ENCODE data around the gene RYR2. TPM values are rescaled to one million over a fixed set of nuclear protein-coding genes. Genes with fewer than 3 reads are reported as not detected.

Gene RYR2
- polyA plus RNA-seq, 1 of the 3 experiments (the other 2 are of a cell fraction): under 0.01 TPM

DNA sequence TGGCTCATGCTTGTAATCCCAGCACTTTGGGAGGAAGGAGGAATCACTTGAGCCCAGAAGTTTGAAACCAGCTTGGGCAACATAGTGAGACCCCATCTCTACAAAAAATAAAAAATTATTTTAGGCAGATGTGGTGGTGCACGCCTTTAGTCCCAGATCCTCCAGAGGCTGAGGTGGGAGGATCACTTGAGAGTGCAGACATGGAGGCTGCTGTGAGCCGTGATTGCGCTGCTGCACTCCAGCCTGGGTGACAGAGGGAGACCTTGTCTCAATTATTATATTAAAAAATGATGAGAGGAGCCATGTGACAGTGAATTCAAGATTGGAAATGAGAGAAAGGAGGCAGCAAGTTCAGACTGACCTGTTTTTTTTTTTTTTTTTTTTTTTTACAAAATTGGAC lies 566.4 kb downstream of the RYR2 start:
- Histone ChIP-seq H4K20me1 (ENCODE audit: insufficient read depth) (no peaks in the 10 kb centered on the region), H3K4me3 (ENCODE audit: low read depth in 2 of 2, low read length in 1 of 2) (no peak overlapping the region), H3F3A (replicated peaks; ENCODE audit: insufficient read depth) (no peaks in the 10 kb centered on the region), H3K36me3 (replicated peaks in 1 of 2; ENCODE audit: control insufficient read depth in 1 of 2, insufficient read depth in 2 of 2, low read length in 1 of 2) (no peaks in the 10 kb centered on the region), H3K9me2 (no peaks in the 10 kb centered on the region), H3K4me2 (no peak overlapping the region), H2AFZ (ENCODE audit: low read depth) (no peak overlapping the region), H3K27ac (ENCODE audit: low read depth in 2 of 2, low read length in 1 of 2) (no peak overlapping the region), H3K79me2 (ENCODE audit: insufficient read depth) (no peaks in the 10 kb centered on the region), H3K4me1 (ENCODE audit: control insufficient read depth in 1 of 2, insufficient read depth in 2 of 2, low read depth in 1 of 2, low read length in 1 of 2) (no peaks in the 10 kb centered on the region), H3K27me3 (ENCODE audit: insufficient read depth) (no peaks in the 10 kb centered on the region), H3K9ac (no peak overlapping the region), H3K9me3 (peaks cover 4% of the 10 kb centered on the region; the same call in 1 of the 2 replicates)
- DNase-seq: no peak
- TF ChIP-seq TEAD4 (IDR thresholded peaks at IDR 0.05; ENCODE audit: borderline replicate concordance, insufficient read depth) (no peak), GATA2 (CRISPR knock-in tag; IDR thresholded peaks at IDR 0.05) (no peak), RFX5 (IDR thresholded peaks at IDR 0.05; ENCODE audit: low read length) (no peak), FOXJ3 (CRISPR knock-in tag; IDR thresholded peaks at IDR 0.05) (no peak), TCF12 (IDR thresholded peaks at IDR 0.05) (no peak), MXI1 (IDR thresholded peaks at IDR 0.05; ENCODE audit: low read depth, low read length) (no peak), NRF1 (IDR thresholded peaks at IDR 0.05; ENCODE audit: low read depth, low read length) (no peak), CHD2 (IDR thresholded peaks at IDR 0.05; ENCODE audit: low read length, partially characterized antibody) (no peak), FOSL2 (IDR thresholded peaks at IDR 0.05; ENCODE audit: borderline replicate concordance, low read depth) (no peak)
- TF ChIP-seq, protein P1, sequence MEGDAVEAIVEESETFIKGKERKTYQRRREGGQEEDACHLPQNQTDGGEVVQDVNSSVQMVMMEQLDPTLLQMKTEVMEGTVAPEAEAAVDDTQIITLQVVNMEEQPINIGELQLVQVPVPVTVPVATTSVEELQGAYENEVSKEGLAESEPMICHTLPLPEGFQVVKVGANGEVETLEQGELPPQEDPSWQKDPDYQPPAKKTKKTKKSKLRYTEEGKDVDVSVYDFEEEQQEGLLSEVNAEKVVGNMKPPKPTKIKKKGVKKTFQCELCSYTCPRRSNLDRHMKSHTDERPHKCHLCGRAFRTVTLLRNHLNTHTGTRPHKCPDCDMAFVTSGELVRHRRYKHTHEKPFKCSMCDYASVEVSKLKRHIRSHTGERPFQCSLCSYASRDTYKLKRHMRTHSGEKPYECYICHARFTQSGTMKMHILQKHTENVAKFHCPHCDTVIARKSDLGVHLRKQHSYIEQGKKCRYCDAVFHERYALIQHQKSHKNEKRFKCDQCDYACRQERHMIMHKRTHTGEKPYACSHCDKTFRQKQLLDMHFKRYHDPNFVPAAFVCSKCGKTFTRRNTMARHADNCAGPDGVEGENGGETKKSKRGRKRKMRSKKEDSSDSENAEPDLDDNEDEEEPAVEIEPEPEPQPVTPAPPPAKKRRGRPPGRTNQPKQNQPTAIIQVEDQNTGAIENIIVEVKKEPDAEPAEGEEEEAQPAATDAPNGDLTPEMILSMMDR (IDR thresholded peaks at IDR 0.05): no peak
- TF ChIP-seq, protein P2, sequence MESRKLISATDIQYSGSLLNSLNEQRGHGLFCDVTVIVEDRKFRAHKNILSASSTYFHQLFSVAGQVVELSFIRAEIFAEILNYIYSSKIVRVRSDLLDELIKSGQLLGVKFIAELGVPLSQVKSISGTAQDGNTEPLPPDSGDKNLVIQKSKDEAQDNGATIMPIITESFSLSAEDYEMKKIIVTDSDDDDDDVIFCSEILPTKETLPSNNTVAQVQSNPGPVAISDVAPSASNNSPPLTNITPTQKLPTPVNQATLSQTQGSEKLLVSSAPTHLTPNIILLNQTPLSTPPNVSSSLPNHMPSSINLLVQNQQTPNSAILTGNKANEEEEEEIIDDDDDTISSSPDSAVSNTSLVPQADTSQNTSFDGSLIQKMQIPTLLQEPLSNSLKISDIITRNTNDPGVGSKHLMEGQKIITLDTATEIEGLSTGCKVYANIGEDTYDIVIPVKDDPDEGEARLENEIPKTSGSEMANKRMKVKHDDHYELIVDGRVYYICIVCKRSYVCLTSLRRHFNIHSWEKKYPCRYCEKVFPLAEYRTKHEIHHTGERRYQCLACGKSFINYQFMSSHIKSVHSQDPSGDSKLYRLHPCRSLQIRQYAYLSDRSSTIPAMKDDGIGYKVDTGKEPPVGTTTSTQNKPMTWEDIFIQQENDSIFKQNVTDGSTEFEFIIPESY (IDR thresholded peaks at IDR 0.05; ENCODE audit: borderline replicate concordance, low read depth): no peak
- POLR2A ChIA-PET: interaction anchor here (0.7 kb wide), 1 partner anchor 10 kb away, joined by 7 read pairs; no protein-coding TSS in a partner anchor
- CTCF ChIA-PET: no interaction called here
- WGBS (ENCODE audit: low lambda C conversion rate): 21% methylated on average over 3 of the region's 3 CpGs

DNA sequence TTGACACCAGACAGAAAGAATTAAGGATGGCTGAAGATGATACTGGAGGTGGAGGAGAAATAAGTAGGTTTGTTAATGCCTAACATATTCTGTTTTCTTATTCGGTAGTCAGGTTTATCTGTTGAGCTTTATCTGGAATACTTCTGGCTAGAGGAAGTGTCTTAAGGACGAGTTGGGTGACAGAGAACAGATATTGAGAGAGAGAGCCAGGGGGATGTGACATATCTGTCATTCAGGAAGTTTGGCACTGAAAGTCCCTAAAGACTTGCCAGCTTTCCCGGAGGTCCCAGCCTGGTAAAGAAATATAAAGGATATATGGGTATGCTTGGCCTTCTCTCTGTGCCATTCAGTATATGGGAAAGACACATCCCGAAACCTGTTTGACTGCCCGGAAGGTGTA lies 568.2 kb downstream of the RYR2 start:
- WGBS (ENCODE audit: low lambda C conversion rate): 27% methylated on average over 5 of the region's 5 CpGs
- H3K4me3 ChIP-seq (ENCODE audit: low read depth in 2 of 2, low read length in 1 of 2): no peak overlapping the region
- ChIA-PET CTCF (no interaction called here), POLR2A (no interaction called here)
- no peaks in the 10 kb centered on the region for H3K36me3 ChIP-seq (replicated peaks in 1 of 2; ENCODE audit: control insufficient read depth in 1 of 2, insufficient read depth in 2 of 2, low read length in 1 of 2)
- no peaks in the 10 kb centered on the region for H3K9me2 ChIP-seq
- no peak overlapping the region for H2AFZ ChIP-seq (ENCODE audit: low read depth)
- no peak overlapping the region for H3K9ac ChIP-seq
- DNase-seq: no peak
- no peak overlapping the region for H3K27ac ChIP-seq (ENCODE audit: low read depth in 2 of 2, low read length in 1 of 2)
- H3K79me2 ChIP-seq (ENCODE audit: insufficient read depth): no peaks in the 10 kb centered on the region
- H3F3A ChIP-seq (replicated peaks; ENCODE audit: insufficient read depth): no peaks in the 10 kb centered on the region
- H3K4me1 ChIP-seq (ENCODE audit: control insufficient read depth in 1 of 2, insufficient read depth in 2 of 2, low read depth in 1 of 2, low read length in 1 of 2): no peaks in the 10 kb centered on the region
- no peak overlapping the region for H3K4me2 ChIP-seq
- H3K9me3 ChIP-seq: peaks cover 4% of the 10 kb centered on the region; the same call in 1 of the 2 replicates
- no peaks in the 10 kb centered on the region for H4K20me1 ChIP-seq (ENCODE audit: insufficient read depth)
- no peaks in the 10 kb centered on the region for H3K27me3 ChIP-seq (ENCODE audit: insufficient read depth)
- TF ChIP-seq GABPA (IDR thresholded peaks at IDR 0.05; ENCODE audit: low read depth) (no peak), FOXJ3 (CRISPR knock-in tag; IDR thresholded peaks at IDR 0.05) (no peak), POLR2AphosphoS5 (IDR thresholded peaks at IDR 0.05; ENCODE audit: low read depth, low read length) (no peak), NFIC (IDR thresholded peaks at IDR 0.05; ENCODE audit: borderline replicate concordance) (no peak), SMC3 (IDR thresholded peaks at IDR 0.05; ENCODE audit: low read depth, low read length) (no peak), TEAD4 (IDR thresholded peaks at IDR 0.05; ENCODE audit: borderline replicate concordance, insufficient read depth) (no peak), RFX5 (IDR thresholded peaks at IDR 0.05; ENCODE audit: low read length) (no peak), MEF2A (IDR thresholded peaks at IDR 0.05; ENCODE audit: borderline replicate concordance, low read depth) (no peak), MXI1 (IDR thresholded peaks at IDR 0.05; ENCODE audit: low read depth, low read length) (no peak), EP300 (IDR thresholded peaks at IDR 0.05; ENCODE audit: borderline replicate concordance in 1 of 2, low read depth in 1 of 2, low read length in 1 of 2) (no peak)
- TF ChIP-seq, protein P1 (IDR thresholded peaks at IDR 0.05): no peak
- TF ChIP-seq, protein P3, sequence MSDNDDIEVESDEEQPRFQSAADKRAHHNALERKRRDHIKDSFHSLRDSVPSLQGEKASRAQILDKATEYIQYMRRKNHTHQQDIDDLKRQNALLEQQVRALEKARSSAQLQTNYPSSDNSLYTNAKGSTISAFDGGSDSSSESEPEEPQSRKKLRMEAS (IDR thresholded peaks at IDR 0.05; ENCODE audit: low read depth): no peak

Data from SK-N-SH (cell line).